DND-41 (cell line): ENCODE results near the gene SLX4.

Experiments
- EZH2 ChIP-seq: IDR thresholded peaks from 3 replicates; pipeline ENCODE4 v1.6.1; 2012; ENCODE audit warnings: borderline replicate concordance, low read depth, mild to moderate bottlenecking, moderate library complexity, low read length, inconsistent platforms; ENCODE audit not compliant: severe bottlenecking
- TF ChIP-seq, protein P1 (sequence below): IDR thresholded peaks from 2 replicates; pipeline ENCODE4 v1.5.1; 2012; ENCODE audit warnings: borderline replicate concordance, low read length, moderate library complexity, mild to moderate bottlenecking; ENCODE audit not compliant: poor library complexity, severe bottlenecking; ENCODE audit errors: extremely low read depth

DNA sequence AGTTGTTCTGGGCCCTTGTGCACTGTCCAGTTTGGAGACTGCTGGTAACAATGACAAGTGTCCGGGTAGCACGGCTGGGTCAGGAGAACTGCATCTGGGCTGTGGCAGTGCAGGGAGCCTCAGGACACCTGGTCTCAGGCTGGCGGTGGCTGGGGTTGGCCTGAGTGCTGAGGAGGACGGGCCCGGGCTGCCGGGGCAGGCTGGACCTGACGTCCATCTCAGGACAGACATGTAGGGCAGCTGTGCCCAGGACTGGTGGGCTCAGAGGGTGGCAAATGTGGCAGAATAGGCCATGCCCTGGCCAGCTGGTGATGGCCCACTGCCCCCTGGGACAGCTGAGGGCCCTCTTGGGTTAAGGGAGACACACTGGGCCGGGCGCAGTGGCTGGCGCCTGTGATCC, 30.0 kb downstream of the SLX4 start:
- TF ChIP-seq, protein P1, sequence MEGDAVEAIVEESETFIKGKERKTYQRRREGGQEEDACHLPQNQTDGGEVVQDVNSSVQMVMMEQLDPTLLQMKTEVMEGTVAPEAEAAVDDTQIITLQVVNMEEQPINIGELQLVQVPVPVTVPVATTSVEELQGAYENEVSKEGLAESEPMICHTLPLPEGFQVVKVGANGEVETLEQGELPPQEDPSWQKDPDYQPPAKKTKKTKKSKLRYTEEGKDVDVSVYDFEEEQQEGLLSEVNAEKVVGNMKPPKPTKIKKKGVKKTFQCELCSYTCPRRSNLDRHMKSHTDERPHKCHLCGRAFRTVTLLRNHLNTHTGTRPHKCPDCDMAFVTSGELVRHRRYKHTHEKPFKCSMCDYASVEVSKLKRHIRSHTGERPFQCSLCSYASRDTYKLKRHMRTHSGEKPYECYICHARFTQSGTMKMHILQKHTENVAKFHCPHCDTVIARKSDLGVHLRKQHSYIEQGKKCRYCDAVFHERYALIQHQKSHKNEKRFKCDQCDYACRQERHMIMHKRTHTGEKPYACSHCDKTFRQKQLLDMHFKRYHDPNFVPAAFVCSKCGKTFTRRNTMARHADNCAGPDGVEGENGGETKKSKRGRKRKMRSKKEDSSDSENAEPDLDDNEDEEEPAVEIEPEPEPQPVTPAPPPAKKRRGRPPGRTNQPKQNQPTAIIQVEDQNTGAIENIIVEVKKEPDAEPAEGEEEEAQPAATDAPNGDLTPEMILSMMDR, result no peak
- TF ChIP-seq EZH2, result no peak
